HG03025 (cell line): ENCODE data around the gene SCAPER.
"Not testable (repeated sequence)": the region's sequence is repeated elsewhere in the genome, so short reads cannot be mapped to it uniquely, and the experiment has no call there.

Source experiments
- ATAC-seq: cut with Tn5 transposase; IDR thresholded peaks from one replicate; pipeline ENCODE4 v1.9.1; 2021; ENCODE audit warnings: mild to moderate bottlenecking, moderate library complexity; ENCODE audit not compliant: unreplicated experiment, low FRiP score

Gene SCAPER

DNA sequence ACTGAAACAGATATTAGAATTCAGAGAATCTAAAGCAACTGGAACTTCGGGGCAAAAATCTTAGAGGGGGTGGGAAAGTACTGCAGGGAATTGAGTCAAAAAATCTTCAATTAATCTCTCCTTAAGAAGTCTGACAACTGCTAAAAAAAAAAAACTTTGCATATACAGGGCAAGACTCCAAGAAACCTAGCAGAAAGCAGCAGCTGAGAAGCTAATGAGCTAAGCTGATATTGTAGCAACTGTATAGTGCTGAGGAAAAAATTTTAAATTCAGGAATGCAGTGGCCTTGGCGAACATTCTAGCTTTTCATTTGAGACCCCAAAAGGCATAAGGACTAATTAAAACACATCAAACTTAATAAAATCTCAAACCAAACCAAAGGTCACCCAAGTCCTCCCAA is 113.6 kb downstream of the SCAPER start:
- ATAC-seq: no peak

DNA sequence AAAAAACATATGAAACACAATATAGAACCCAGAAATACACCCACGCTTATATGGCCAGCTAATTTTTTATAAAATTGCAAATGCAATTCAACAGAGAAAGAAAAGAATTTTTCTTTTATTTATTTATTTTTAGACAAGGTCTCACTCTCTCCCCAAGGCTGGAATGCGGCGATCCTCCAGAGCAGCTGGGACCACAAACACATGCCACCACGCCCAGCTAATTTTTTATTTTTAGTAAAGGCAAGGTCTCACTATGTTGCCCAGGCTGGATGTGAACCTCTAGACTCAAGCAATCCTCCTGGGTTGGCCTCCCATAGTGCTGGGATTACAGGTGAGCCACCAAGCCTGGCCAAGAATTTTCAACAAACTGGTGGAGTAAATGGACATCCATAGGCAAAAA is 117.9 kb downstream of the SCAPER start:
- no peak for ATAC-seq

DNA sequence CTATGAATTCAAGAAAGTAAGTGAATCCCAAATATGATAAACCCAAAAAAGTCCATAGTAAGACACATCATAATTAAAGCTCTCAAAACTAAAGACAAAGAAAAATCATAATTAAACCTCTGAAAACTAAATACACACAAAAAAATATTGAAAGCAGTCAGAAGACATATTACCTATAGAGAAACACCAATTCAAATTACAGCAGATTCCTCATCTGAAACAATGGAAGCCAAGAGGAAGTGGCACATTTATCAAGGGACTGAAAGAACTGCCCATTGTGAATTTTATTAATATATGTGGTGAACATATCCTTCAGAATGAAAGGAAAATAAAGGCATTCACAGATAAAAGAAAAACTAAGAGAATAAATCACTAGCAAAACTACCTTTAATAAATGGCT is 128.2 kb downstream of the SCAPER start:
- no peak for ATAC-seq

DNA sequence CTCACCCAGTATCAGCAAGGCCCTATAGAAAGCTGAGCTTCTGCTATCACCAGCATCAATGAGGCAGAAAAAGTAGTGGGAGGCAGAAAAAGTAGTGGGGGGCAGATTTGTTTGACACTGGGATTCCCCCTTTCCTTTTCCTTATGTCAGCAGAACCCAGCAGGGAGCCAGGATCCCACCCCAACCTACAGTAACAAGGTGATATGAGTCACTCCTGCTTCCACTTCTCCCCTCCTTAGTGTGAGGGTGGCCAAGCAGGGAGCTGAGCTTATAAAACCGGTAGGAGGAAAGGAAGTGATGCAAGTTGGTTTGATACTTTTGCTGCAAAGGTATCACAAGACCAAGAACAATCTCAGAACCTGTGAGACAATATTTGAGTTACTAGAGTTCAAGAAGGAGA is 128.7 kb downstream of the SCAPER start:
- no peak for ATAC-seq

DNA sequence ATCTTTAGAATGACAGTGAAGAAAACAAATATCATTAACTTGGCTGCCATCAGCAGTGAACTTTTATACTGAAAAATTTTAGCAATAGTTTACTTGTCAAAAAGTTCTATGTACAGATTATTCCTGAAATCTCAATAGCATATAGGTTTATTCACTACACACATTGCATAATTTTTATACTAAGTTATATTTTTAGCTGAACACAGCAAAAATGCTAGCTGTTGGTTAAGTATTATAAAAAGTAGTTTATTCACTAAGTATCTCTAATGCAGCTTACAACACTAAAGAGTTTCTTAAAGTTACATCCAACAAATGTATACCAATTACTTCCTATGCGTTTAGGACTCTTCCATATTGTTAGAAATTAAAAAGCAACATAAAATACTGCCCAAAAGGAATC is 131.9 kb downstream of the SCAPER start:
- no peak for ATAC-seq

DNA sequence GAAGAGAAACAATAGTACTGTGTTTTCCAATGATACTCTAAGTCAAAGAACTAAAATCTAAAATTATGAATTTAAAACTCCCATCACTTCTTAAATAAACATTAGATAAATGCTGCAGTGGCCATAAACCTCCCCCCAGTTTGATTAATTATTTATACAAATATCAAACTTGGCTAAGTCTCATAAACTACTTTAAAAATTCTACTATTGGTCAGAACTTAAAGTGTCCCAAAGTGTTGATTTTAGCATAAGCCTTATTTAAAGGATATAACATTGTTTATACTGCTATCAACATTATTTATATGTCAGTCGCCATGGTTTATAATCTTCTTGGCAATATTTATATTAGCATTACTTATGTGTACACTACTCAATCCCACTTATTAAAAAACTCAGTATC is 132.4 kb downstream of the SCAPER start:
- ATAC-seq: no peak

DNA sequence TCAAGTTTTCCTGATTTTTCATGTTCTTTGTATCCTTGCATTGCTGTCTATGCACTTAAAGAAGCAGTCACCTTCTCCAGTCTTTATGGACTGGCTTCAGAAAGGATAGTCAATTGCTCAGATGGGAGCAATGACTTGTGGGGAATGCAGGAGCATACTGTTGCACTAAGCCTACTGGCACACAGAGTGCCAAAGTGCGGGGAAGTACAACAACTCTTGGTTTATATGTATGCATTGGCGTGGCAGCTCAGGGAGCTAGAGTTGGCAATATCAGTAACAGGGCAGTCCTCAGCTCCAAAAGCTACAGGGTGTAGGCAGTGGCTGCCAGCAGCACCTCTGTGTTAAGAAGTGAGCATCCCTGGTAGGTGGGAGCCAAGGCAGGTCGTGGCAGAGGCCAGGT is 141.1 kb downstream of the SCAPER start:
- ATAC-seq: no peak

DNA sequence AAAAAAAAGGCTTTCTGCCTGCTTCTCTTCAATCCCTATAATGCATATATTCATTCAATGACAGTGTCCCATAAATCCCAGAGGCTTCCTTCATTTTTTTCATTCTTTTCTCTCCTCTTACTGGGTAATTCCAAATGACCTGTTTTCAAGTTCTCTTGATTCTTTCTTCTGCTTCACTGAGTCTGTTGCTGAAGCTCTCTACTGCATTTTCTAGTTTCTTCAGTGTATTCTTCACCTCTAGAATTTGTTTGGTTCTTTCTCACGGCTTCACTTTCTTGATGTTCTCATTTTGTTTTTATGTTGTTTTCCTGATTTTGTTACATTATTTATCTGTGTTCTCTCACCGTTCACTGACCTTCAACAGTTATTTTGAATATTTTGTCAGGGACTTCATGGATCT is 141.6 kb downstream of the SCAPER start:
- no peak for ATAC-seq

DNA sequence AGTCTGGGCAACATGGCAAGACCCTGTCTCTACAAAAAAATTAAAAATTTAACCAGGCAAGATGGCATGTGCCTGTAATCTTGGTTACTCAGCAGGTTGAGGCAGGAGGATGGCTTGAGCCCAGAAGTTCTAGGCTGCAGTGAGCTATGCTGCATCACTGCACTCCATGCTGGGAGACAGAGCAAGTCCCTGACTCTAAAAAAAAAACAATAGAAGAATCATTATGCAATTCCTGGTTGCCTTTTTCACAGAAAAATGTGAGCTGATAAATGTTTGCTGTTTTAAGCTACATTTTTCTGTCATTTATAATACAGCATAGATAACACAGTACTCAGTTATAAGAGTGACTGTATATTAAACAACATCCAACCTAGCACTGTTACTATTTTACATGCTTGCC is 148.8 kb downstream of the SCAPER start:
- no peak for ATAC-seq

DNA sequence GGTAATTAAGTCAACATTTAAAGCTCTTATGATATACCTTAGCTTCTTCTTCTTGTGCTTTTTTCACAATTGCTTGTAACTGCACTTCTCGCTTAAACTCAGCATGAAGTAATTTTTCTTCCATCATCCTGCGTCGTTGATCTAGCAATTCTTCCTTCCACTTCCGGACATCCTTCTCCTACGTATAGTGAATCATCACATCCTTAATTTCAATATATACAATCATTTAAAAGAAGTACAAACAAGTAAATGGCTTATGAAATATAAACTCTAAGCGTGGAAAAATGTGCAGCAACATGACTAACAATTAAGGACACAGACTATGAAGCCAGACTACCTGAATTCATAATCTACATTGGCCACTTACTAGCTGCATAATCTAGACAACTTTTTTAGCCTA is 151.4 kb downstream of the SCAPER start:
- no peak for ATAC-seq

DNA sequence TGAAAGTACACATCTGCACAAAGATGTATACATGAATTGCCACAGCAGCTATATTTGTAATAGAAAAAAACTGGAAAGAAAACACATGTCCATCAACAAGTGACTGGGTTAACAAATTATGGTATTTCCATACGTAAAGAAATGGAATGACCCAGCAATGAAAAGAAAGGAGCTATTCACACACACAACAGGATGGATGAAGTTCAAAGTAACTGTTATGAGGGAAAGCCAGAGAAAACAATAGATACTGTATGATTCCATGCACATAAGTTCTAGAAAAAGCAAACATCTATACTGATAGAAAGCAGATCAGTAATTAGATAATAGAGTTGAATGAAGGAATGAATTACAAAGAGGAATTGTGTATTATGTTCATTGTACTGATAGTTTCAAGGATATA is 152.0 kb downstream of the SCAPER start:
- no peak for ATAC-seq

DNA sequence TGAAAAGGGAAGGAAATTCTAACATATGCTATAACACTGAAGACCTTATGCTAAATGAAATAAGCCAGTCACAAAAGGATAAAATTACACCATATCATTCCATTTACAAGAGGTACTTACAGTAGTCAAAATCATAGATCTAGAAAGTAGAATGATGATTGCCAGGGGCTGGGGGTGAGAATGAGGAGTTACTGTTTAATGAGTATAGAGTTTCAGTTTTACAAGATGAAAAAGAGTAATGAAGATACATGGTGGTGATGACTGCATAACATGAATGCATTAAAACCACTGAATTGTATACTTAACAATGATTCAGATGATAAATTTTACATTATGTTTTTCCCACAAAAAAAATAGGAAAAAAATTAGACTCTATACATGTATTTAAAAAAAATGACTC is 152.6 kb downstream of the SCAPER start:
- ATAC-seq: no peak

DNA sequence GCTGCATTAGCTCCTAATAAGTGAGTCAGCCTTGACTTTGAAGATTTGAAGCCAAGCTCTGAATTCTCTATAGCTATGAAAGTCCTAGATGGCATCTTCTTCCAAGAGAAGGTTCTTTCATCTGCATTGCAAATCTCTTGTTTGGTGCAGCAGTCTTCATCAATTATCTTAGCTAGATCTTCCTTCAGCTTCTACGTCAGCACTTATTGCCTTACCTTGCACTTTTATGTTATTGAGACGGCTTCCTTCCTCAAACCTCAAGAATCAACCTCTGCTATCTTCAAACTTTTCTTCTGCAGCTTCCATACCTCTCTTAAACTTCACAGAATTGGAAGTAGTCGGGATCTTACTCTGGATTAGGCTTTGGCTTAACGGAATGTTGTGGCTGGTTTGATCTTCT is 167.6 kb downstream of the SCAPER start:
- no peak for ATAC-seq

DNA sequence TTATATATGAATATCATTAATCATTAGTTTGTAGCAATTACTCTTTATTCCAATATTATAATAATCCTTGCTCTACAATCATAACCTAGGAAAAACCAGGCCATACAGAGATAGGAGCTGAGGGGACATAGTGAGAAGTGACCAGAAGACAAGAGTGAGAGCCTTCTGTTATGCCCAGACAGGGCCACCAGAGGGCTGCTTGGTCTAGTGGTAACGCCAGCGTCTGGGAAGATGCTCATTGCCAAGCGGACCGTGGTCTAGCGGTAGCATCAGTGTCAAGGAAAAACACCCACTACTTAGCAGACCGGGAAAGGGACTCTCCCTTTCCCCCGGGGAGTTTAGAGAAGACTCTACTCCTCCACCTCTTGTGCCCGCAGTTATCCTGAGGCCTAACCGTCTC is 172.8 kb downstream of the SCAPER start:
- not testable (repeated sequence) for ATAC-seq

DNA sequence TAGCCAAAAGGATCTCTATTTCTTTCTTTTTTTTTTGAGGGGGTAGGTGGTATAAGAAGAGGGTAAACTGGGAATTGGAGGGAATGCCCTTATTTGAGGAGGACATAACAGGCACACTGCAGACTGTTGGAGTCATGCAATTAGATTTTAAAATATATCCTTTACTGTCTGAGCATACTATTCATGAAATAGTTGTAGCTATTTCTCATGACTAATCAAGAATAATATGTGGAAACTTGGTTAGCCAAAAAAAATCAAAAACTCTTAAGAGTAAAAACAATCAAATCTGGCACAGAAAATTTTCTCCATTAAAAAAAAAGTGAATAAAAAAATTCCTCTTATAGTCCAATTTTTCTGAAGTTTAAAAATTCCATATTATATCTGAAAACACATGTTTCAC is 174.9 kb downstream of the SCAPER start:
- ATAC-seq: no peak

DNA sequence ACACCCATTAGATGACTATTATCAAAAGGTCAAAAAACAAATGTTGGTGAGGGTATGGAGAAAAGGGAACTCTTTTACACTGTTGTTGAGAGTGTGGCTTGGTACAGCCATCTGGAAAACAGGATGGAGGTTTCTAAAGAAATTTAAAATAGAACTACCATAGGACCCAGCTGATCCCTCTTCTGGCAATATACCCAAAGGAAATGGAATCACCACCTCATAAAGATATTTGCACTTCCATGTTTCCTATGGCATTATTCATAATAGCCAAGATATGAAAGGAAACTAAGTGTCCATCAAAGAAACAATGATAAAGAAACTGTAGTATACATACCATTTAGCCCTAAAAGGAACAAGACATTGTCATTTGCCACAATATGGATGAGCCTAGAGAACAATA is 186.3 kb downstream of the SCAPER start:
- no peak for ATAC-seq

DNA sequence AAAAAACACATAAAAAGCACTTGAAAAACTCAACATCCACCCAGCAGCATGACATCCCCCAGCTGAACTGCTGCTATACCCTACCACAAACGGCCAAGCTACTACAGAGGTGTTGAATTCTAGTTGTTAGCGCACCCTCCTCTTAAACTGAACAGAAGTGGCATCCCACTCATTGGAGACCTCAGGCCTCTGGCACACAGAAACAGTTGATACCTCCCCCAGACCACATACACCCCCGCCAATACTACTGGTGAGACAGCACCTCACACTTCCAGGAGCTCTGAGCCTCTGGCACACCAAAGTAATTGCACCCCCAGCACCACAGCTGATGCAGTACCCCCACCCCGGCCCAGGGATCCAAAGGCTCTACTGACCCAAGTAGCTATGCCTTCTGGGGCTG is 190.2 kb downstream of the SCAPER start:
- no peak for ATAC-seq

DNA sequence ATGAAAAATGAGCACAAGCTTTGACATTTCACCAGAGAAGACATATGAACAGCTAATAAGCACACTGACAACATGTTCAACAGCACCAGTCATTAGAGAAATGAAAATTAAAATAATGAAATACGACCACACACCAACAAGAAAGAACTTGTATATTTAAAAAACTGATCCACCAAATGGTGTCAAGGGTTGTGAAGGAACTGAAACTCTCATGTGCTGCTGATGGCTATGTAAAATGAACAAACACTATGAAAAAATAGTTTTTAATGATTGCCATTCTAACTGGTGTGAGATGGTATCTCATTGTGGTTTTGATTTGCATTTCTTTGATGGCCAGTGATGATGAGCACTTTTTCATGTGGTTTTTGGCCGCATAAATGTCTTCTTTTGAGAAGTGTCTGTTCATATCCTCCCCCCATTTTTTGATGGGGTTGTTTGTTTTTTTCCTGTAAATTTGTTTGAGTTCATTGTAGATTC is 193.8 kb downstream of the SCAPER start:
- ATAC-seq: no peak

DNA sequence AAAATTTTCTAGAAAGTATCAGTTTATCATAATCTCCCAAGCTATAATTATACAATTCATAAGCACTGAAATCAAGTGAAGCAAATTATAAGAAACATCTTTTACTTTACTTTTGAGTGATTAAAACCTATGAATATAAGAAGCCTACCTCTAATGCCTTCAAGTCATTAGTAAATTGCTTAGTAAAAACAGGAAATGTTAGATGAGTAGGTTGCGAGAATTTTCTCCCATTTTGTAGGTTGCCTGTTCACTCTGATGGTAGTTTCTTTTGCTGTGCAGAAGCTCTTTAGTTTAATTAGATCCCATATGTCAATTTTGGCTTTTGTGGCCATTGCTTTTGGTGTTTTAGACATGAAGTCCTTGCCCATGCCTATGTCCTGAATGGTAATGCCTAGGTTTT is 201.1 kb downstream of the SCAPER start:
- not testable (repeated sequence) for ATAC-seq

DNA sequence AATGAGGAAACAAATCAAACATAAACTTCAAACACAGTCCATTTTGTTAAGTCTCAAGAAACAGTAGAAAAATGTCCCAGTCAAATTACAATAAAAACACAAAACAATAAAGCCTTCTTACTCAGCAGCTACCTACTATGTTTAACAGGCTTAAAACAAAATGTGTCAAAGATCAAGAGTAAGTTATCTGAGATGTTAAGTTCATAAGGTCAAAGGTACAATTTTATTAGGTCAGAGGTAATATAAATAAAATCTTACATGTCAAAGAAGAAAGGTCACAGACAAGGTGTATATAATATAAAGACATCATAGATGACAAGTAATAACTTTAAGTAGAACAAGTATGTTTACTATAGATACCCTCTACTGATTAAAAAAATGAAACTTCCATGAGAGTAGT is 208.3 kb downstream of the SCAPER start:
- no peak for ATAC-seq

DNA sequence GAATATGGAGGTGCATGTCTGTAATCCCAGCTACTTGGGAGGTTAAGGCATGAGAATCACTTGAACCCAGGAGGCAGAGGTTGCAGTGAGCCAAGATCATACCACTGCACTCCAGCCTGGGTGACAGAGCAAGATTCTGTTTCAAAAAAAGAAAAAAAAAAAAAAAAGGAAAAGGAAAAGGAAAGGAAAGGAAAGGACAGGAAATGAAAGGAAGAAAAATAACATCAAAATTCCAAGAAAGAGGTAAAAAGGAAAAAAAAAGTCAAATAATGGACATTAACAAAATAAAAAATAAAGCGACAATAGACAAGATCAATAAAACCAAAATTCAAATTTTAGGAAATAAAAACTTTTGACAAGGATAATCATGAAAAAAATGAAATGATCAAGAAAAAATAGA is 212.6 kb downstream of the SCAPER start:
- ATAC-seq: not testable (repeated sequence)

DNA sequence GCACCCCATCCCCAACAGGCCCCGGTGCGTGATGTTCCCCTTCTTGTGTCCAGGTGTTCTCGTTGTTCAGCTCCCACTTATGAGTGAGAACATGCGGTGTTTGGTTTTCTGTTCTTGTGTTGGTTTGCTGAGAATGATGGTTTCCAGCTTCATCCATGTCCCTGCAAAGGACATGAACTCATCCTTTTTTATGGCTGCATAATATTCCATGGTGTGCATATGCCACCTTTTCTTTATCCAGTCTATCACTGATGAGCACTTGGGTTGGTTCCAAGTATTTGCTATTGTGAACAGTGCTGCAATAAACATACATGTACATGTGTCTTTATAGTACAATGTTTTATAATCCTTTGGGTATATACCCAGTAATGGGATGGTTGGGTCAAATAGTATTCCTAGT is 217.5 kb downstream of the SCAPER start:
- not testable (repeated sequence) for ATAC-seq

DNA sequence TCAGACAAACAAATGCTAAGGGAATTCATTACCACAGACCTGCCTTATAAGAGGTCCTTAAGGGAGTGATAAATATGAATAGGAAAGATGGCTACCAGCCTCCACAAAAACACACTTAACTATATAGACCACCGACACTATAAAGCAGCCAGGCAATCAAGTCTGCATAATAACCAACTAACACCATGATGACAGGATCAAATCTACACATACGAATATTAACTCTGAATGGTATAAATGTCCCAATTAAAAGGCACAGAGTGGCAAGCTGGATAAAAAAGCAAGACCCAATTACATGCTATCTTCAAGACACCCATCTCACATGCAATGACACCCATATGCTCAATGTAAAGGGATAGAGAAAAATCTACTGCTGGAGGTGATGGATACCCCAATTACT is 221.1 kb downstream of the SCAPER start:
- no peak for ATAC-seq
